HG03095 (cell line): ENCODE results near the gene PRXL2A.

Source experiments
- ATAC-seq: cut with Tn5 transposase; IDR thresholded peaks from one replicate; pipeline ENCODE4 v1.9.1; 2021; ENCODE audit warnings: moderate library complexity; ENCODE audit not compliant: unreplicated experiment

Gene PRXL2A

GRCh38 chr10:80444124-80444523, 35.8 kb downstream of the PRXL2A start:
- no peak for ATAC-seq

DNA sequence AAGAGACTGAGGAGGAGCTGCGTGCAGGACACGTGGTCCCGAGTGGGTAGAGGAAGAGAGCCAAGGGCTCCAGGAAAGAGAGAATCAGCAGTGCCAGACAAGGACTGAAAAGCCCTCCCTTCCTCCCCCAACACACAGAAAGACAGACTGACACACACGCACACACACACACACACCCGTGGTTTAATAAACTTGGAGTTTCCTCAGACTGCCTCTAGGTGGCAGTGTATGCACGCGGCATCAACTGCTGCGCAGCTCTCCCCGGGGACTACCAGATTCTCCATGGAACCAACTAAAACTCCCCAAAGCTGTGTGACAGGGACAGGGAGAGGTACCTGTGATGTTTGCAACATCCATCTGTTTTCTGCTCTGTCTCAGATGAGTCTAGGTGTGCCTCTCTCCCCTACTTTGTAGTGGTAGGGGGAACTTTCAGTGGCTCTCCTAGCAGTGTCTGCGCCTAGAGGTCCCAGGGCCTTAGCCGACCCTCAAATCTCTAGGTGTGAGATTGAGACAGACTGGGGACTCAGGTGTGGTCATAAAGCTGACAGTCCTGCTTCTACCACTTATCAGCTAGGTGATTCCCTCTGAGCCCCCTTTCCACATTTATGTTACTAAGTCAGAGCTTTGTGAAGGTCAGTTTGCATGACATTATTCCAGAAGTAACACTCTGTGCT, 36.4 kb downstream of the PRXL2A start:
- peak; percentile 54 for ATAC-seq

GRCh38 chr10:80447436-80448190, 39.3 kb downstream of the PRXL2A start:
- no peak for ATAC-seq

DNA sequence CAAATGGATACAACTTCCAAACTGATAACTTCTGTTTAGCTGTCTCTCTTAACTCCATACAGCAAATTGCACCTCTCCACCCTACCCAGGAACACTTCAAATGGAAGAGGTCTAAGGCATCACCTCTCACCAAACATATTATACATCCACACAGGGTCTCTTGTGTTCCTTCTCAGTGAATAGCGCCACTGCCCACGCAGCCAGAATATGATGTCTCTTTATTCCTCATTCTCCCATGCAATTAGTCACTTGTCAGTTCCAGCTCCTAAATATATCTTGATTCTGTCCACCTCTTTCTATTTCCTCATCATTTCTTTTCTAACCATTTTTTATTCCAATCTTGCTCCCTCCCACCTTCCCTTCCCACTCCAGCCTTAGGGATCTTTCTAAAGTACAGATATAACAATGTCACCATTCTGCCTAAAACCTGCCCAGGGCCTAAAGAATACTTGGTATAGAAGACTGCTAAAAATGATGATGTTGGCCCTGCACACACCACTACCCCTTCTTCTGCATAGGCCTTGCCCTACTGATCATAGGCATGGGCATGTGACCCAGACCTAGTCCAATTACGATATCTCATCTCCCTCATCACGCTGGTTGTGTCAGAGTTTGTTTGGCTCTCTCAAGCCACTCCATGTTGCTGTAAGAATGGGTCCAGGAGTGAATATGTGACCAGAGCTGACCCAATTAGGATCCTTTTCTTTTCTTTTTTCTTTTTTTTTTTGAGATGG, 40.0 kb downstream of the PRXL2A start:
- ATAC-seq: no peak

DNA sequence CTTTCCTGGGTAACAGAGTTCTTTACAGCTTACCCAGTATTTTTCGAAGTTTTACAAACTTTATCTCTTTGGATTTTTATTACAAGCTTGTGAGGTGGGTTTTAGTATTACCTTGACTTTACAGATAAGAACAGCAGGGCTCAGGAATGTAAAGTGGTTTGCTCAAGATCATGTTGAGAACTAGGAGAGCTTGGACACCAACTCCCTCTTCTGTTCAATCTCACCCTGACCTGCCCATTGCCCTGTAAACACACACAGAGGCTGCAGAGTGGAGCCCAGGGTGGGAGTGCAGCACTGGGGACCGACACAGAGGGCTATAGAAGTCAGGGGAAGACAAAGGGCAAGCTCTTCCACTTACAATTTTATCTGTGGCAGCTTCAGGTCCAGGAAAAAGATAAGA, 41.2 kb downstream of the PRXL2A start:
- ATAC-seq: no peak

- ATAC-seq: no peak
Observed at GRCh38 chr10:80451132-80451531, 42.8 kb downstream of the PRXL2A start.

DNA sequence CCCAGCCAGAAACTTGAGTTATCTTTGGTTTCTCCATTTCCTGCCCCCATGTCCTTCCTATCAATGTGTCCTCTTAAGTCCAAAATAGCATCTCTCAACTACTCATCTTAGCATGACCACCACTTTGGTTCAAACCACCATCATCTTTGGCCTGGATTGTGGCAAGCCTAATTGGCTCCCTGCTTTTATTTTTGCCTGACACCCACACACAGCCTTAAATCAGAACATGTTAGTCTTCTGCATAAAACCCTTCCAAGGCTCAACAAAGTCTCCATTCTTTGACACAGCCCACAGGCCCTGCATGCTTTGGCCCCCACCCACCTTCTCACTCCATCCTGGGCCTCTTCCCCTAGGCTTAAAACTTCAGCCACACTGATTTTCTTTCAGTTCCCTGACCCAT, 43.7 kb downstream of the PRXL2A start:
- ATAC-seq: no peak

DNA sequence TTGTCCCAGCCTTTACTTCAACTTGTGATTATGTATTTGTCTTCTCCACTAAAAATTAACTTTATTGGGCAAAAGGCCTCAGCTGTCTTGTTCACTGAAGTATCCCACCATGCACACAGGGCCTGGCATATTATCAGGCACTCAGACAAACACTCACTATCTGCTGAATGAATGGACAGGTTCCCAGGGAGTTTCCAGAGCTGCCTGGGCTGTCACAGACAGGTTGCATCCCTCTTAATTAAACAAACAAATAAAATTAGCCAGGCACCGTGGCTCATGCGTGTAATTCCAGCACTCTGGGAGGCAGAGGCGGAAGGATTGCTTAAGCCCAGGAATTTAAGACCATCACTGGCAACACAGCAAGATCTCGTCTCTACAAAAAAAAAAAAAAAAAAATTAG, 44.3 kb downstream of the PRXL2A start:
- no peak for ATAC-seq

- ATAC-seq: no peak
Observed at GRCh38 chr10:80453056-80453841, 44.9 kb downstream of the PRXL2A start.

- peak; percentile 56 for ATAC-seq
Observed at GRCh38 chr10:80453842-80454512, 45.6 kb downstream of the PRXL2A start, which contains the start of gene TSPAN14. Gene TSPAN14, plus strand, starts transcription at chr10:80454310. Its CDS starts 34,924 bp downstream, at chr10:80489234.

- peak; percentile 17 for ATAC-seq
Observed at GRCh38 chr10:80454513-80455460, 46.4 kb downstream of the PRXL2A start.

DNA sequence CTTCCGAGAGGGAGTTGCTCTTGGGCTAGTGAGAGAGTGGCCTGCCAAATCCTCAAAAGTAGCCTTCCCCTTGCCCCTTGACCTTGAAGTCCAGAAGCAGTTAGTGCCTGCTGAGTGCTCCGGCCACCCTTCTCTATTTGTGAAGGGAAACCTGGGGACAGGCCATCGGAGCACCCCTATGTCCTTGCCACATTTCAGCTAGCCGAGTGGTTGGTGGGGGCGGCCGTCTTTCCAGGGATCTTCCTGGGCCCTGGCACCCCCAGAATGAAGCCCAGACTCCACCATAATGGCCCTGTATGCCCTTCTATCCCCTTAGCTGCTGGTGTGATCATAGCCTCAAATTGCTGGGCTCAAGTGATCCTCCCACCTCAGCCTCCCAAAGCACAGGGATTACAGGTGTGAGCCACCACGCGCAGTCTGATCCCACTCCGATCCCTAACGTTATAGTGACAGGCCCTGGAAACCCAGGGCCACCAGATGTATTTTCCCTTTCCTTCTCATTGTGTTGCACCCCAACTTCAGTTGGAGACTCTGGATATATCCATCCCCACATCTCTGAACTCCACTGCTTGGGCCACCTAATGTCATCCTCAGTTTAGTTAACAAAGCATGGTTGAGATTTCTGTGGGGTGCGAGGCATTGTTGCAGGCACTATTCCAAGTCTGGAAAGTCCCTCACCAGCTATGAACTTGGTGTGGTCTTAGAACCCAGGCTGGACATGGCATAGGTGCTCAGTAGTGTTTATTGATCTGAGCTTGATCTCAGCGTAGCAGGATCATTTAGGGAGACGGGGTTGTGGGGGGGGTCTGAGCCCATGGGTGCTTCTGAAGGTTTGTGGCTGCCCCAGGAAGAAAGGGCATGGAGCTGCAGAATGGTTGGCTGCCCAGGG, 47.4 kb downstream of the PRXL2A start:
- no peak for ATAC-seq

GRCh38 chr10:80457554-80458262, 49.4 kb downstream of the PRXL2A start:
- no peak for ATAC-seq

GRCh38 chr10:80458263-80458625, 49.9 kb downstream of the PRXL2A start:
- no peak for ATAC-seq

- ATAC-seq: no peak
Observed at GRCh38 chr10:80458638-80459037, 50.3 kb downstream of the PRXL2A start.

DNA sequence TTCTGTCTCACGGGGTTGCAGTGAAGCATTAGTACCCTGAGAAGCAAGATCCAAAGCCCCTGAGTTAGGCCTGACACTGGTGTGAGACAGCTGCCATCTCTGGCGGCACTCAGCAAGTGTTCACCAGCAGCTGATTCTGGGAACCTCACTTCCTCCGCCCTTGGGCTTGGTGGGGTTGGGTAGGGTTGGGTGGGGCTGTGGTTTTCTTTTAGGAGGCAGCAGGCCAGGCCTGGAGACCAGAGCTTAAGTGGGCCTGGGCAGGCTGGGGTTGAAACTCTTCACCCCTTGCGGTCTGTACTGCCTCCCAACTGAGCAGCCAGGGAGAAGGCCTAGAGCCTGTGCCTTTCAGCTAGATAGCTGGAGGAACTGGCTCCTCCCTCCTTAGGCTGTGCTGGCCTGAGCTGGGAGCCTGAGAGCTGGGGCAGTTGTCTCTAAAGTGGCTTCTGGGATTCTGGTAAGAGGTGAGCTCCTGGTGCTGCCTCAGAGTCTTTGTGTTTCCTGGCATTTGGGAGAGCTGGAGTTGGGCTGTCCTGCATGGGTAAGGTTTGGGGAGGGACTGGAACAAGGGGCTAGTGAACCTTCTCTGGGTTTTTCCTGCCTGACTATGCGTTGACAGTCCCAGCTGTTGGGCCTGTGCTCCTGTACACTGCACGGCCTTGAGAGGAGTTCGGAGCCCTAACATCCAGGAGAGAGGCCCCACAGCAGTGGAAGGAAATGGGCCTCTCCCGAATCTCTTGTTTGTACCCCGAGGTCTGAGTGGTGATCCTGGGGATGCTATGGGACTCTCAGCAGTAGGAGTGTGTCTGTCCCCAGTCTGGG, 50.9 kb downstream of the PRXL2A start:
- ATAC-seq: peak; percentile 37
